Measurements from ENCODE around the gene OR5AS1. TPM values are rescaled to one million over a fixed set of nuclear protein-coding genes. Genes with fewer than 3 reads are reported as not detected.

The OR5AS1 gene
- total and polyA plus RNA-seq, 12 donors = not detected

GRCh38 chr11:56066980-56067379 lies 39.5 kb downstream of the OR5AS1 start:
- intact Hi-C loops (cut with DNase I) = no loop called here
- 65 to 79% methylated on average over 2 of the region's 2 CpGs for WGBS, 2 donors
- Histone ChIP-seq H3K4me3 (no peak overlapping the region), H3K9me3 (peaks cover 0 to 13% (median 3%) of the 10 kb centered on the region in 11 donors), H3K36me3 (no peaks in the 10 kb centered on the region), H3K27ac (no peak overlapping the region), H3K27me3 (no peaks in the 10 kb centered on the region), H3K4me1 (no peaks in the 10 kb centered on the region)
- TF ChIP-seq CTCF (IDR thresholded peaks at IDR 0.05) = no peak
- DNase-seq (no peak), ATAC-seq (no peak)

Other genes with a start within 250 kb of the OR5AS1 start
- not detected for gene OR5D14, start 232.1 kb upstream of the OR5AS1 start, total RNA-seq
- not detected for gene OR5D14, start 232.1 kb upstream of the OR5AS1 start, polyA plus RNA-seq
- gene OR5L1, start 216.3 kb upstream of the OR5AS1 start, total RNA-seq = not detected
- not detected for gene OR5L1, start 216.3 kb upstream of the OR5AS1 start, polyA plus RNA-seq
- not detected for gene OR5D18, start 208.0 kb upstream of the OR5AS1 start, total RNA-seq
- gene OR5D18, start 208.0 kb upstream of the OR5AS1 start, polyA plus RNA-seq = not detected
- not detected for gene OR5L2, start 200.4 kb upstream of the OR5AS1 start, total RNA-seq
- gene OR5L2, start 200.4 kb upstream of the OR5AS1 start, polyA plus RNA-seq = not detected
- gene OR5D16, start 188.9 kb upstream of the OR5AS1 start, total RNA-seq = not detected
- not detected for gene OR5D16, start 188.9 kb upstream of the OR5AS1 start, polyA plus RNA-seq
- gene TRIM51, start 144.4 kb upstream of the OR5AS1 start, total RNA-seq = not detected
- gene TRIM51, start 144.4 kb upstream of the OR5AS1 start, polyA plus RNA-seq = not detected
- not detected for gene OR5W2, start 113.1 kb upstream of the OR5AS1 start, total RNA-seq
- not detected for gene OR5W2, start 113.1 kb upstream of the OR5AS1 start, polyA plus RNA-seq
- not detected for gene OR5I1, start 91.3 kb upstream of the OR5AS1 start, total RNA-seq
- gene OR5I1, start 91.3 kb upstream of the OR5AS1 start, polyA plus RNA-seq = not detected
- gene OR10AG1, start 57.7 kb upstream of the OR5AS1 start, total RNA-seq = not detected
- not detected for gene OR10AG1, start 57.7 kb upstream of the OR5AS1 start, polyA plus RNA-seq
- gene OR5F1, start 33.0 kb upstream of the OR5AS1 start, total RNA-seq = not detected
- not detected for gene OR5F1, start 33.0 kb upstream of the OR5AS1 start, polyA plus RNA-seq
- gene OR8I2, start 65.7 kb downstream of the OR5AS1 start, total RNA-seq = not detected
- gene OR8I2, start 65.7 kb downstream of the OR5AS1 start, polyA plus RNA-seq = not detected
- gene OR8H2, start 76.0 kb downstream of the OR5AS1 start, total RNA-seq = not detected
- gene OR8H2, start 76.0 kb downstream of the OR5AS1 start, polyA plus RNA-seq = not detected
- gene OR8H3, start 94.7 kb downstream of the OR5AS1 start, total RNA-seq = not detected
- not detected for gene OR8H3, start 94.7 kb downstream of the OR5AS1 start, polyA plus RNA-seq
- not detected for gene OR8J3, start 112.5 kb downstream of the OR5AS1 start, total RNA-seq
- not detected for gene OR8J3, start 112.5 kb downstream of the OR5AS1 start, polyA plus RNA-seq
- not detected for gene OR8K5, start 132.7 kb downstream of the OR5AS1 start, total RNA-seq
- not detected for gene OR8K5, start 132.7 kb downstream of the OR5AS1 start, polyA plus RNA-seq
- gene OR5J2, start 149.0 kb downstream of the OR5AS1 start, total RNA-seq = not detected
- gene OR5J2, start 149.0 kb downstream of the OR5AS1 start, polyA plus RNA-seq = not detected
- gene OR5T2, start 206.6 kb downstream of the OR5AS1 start, total RNA-seq = not detected
- not detected for gene OR5T2, start 206.6 kb downstream of the OR5AS1 start, polyA plus RNA-seq
- not detected for gene OR5T3, start 224.6 kb downstream of the OR5AS1 start, total RNA-seq
- gene OR5T3, start 224.6 kb downstream of the OR5AS1 start, polyA plus RNA-seq = not detected
- gene OR5T1, start 246.5 kb downstream of the OR5AS1 start, total RNA-seq = not detected
- gene OR5T1, start 246.5 kb downstream of the OR5AS1 start, polyA plus RNA-seq = not detected